ENCODE measurements around the gene MDN1.

Gene MDN1

GRCh38 chr6:89819336-89820130, at the start of gene MDN1:
MDN1 (minus strand) TSS chr6:89819794; CDS start chr6:89819607, 187 bp downstream.
- peak; percentile 86 for DNase-seq (ENCODE audit: extremely low read depth, low read depth)
- peak within 1 kb of the TSS; percentile 100 for H3K4me3 ChIP-seq (replicated peaks; ENCODE audit: low read depth, low read length)
- TF ChIP-seq CTCF (IDR thresholded peaks at IDR 0.05; ENCODE audit: low read depth, low read length, missing control alignments): no peak

- no peak overlapping the region for H3K4me3 ChIP-seq (replicated peaks; ENCODE audit: low read depth, low read length)
- TF ChIP-seq CTCF (IDR thresholded peaks at IDR 0.05; ENCODE audit: low read depth, low read length, missing control alignments): no peak
These were observed 46.6 kb upstream of the MDN1 start for GRCh38 chr6:89866024-89866678.

GRCh38 chr6:89862698-89863097, 43.1 kb upstream of the MDN1 start:
- TF ChIP-seq CTCF (IDR thresholded peaks at IDR 0.05; ENCODE audit: low read depth, low read length, missing control alignments): no peak
- DNase-seq (ENCODE audit: extremely low read depth, low read depth): no peak
- no peak overlapping the region for H3K4me3 ChIP-seq (replicated peaks; ENCODE audit: low read depth, low read length)

More at GRCh38 chr6:89866024-89866678, 46.6 kb upstream of the MDN1 start:
- no peak for DNase-seq (ENCODE audit: extremely low read depth, low read depth)

- no peak for TF ChIP-seq CTCF (IDR thresholded peaks at IDR 0.05; ENCODE audit: low read depth, low read length, missing control alignments)
- no peak for DNase-seq (ENCODE audit: extremely low read depth, low read depth)
- H3K4me3 ChIP-seq (replicated peaks; ENCODE audit: low read depth, low read length): no peak overlapping the region
These were observed 42.7 kb upstream of the MDN1 start for GRCh38 chr6:89862273-89862672.

- no peak for TF ChIP-seq CTCF (IDR thresholded peaks at IDR 0.05; ENCODE audit: low read depth, low read length, missing control alignments)
- no peak overlapping the region for H3K4me3 ChIP-seq (replicated peaks; ENCODE audit: low read depth, low read length)
- DNase-seq (ENCODE audit: extremely low read depth, low read depth): no peak
These were observed 40.1 kb upstream of the MDN1 start for GRCh38 chr6:89859744-89860143.

- no peak for TF ChIP-seq CTCF (IDR thresholded peaks at IDR 0.05; ENCODE audit: low read depth, low read length, missing control alignments)
- no peak for DNase-seq (ENCODE audit: extremely low read depth, low read depth)
- H3K4me3 ChIP-seq (replicated peaks; ENCODE audit: low read depth, low read length): no peak overlapping the region
These were observed 38.4 kb upstream of the MDN1 start for GRCh38 chr6:89858041-89858440.
